NCI-H524 treated with DMSO at 0.1 percent for 48 hours (cell line): ENCODE results near the gene HACD2.

Experiments
- DNase-seq: peaks from one replicate; lab custom pipeline; 2025; lab: John Stamatoyannopoulos, UW

HACD2 gene

DNA sequence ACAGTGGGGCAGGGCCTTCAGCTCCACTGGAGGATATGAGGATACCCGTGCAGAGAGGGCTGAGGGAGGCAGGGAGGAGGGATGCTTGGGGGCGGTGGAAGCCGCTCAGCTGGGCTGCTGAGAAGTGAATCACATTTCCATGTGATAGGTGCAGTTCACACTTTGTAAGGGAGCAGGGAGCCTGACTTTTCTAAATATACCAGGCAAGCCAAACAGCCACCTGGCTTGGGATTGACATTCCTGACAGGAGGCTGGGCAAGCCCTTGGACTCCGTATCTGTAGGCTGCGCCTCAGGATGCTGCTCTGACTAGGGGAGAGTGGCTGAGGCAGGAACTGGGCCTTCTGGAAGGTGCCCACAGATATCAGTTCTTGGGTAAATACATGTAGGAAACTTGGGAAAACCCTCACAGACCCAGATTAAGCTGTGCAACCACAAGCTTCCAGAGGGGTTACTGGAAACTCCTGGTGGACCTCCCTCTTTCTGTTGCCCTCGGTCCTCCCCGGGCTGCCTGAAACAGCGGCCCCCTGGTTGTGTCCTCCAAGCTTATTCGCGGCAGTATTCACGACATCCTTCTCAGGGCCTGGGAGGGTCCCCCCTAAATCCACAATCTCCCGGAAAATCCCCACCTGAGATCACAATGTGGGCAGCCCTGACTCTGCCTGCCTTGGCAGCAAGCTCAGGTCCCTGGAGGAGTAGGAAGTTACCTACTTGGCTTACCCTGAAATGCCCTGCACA, 103.0 kb downstream of the HACD2 start:
- DNase-seq: no peak

GRCh38 chr3:123481071-123481470, 103.8 kb downstream of the HACD2 start:
- DNase-seq: no peak

DNA sequence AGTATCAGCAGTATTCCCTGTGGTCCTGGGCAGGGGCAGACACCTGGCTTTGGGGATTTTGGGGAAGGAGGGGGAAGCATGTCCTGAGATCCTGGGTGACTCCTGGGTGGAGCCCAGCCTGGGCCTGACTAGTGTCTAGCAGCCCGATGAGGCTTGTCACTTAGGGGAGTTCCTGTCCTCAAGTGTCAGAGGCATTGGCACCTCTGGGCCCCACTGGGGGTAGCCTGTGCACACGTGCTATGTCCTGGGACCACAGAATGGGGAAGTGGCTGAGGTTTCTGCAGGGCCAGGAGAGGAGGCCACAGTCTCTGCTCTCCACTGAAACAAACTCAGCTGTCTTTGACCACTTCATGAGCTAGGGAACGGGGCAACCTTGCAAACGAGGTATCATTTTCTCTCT, 104.4 kb downstream of the HACD2 start:
- no peak for DNase-seq

DNA sequence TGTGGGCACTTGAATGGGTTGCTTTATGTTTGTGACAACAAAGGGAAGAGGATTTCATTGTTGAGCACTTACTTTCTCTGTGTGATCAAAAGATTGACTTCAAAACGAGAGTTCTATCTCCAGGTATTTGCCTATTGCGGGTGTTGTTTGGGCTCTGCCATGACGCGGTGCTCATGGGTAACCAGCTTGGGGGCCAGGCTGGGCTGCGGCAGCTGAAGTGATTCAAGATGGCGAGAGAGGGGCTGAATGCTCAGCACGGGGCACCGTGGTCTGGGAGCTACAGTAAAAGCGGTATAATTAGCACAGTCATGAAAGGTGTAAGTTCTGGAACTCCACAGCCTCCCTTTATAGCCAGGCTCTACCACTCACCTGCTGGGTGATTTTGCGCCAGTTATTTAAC, 105.0 kb downstream of the HACD2 start:
- no peak for DNase-seq

DNA sequence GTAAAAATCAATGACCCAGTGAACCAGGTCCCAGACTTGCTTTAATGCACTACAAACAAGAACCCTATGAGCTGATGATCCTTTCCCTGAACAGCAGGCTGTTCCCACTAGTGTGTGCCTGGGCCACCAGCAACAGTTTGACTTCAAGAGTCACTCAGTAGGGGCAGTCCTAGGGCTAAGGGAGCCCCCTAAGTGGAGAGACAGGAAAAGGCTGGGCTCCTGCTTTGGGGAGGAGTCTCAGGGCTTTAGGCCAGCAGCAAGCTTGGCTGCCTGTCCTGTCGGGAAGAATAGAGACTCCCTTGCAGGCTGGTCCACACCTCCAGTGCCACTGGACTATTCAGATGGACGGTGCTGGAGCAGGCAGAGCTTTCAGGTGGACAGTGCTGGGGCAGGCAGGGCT, 106.5 kb downstream of the HACD2 start:
- DNase-seq: no peak

- no peak for DNase-seq
Measured at GRCh38 chr3:123476967-123477750, 107.7 kb downstream of the HACD2 start.

GRCh38 chr3:123475786-123476185, 109.1 kb downstream of the HACD2 start:
- no peak for DNase-seq

DNA sequence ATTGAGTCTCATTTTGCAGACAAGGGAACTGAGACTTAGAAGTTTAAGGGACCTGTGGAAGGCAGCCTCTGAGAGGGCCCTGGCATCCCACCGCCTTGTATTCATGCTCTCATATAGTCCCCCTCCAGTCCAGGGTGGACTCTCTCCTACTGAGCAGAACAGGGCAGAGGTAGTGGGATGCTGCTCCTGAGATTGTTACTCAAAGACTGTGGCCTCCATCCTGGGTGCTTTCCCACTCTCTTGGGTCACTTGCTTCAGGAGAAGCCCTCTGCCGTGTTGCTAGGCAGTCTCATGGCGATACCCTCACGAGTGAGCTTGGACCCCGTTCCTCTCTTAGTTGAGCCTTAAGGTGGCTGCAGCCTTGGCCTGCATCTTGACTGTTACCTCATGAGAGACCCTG, 113.7 kb downstream of the HACD2 start:
- no peak for DNase-seq

DNA sequence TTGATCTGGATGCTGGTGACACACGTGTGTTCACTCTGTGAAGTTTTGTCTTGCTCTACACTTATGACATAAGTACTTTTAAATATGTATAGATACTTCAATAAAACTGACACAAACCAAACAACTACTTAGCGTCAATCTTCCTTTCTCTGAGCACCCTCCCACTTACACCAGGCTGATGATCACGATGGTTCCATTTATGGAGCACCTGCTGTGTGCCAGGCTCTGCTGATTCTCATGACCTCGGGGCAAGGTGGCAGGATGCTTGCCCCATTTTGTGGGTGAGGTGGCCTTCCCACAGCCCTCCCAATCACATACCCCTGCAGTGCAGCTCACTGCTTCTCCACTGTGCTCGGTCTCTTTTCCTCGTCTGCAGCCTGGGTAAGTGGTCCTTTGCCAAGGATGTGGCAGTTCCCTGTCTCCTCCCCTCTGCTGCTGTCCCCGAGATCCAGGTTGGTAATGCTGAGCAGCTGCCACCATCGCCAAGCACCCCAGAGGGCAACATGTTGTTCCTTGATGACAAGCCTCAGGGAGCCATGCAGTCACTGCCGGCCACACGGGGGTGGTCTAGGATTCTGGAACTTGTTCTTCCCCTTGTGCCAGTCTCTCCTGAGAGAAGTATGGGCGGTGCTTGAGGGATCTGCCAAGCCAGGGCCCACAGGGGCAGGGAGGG, 115.4 kb downstream of the HACD2 start:
- DNase-seq: no peak

DNA sequence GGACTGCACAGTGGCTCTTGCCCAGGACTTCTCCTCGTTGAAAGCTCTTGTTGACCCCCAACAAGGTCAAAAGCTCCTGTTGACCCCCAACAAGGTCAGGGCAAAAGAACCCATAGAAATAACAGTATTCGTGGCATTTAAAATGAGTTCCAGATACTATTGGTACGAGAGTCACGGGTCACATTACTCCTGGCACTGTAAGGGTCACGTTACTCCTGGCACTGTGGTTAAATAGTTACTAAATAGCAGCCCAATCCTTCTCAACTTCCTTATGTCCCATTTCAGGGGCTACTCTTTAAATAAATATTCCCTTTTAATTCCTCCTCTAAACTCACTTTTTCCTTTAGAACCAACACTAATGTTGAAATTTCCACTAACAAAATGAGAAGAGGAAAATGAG, 117.8 kb downstream of the HACD2 start:
- DNase-seq: no peak

DNA sequence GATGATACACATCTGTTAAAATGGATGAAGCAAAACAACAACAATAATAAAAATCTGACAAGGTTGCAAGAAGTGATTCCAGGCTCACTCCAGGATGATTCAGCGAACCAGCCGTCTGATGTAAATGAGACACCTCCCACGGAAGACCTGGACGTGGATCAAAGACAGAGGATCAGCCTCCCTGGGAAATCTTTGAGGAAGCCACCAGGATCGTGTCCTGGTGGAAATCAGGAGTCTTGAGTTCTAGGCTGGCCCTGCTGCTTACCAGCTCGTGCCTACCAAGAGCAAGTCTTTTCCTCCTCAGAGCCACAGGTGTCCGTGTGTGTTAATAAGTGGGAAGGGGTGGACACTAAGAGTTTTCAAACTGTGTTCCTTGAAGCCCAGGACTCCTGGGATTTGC, 120.6 kb downstream of the HACD2 start:
- DNase-seq: no peak

DNA sequence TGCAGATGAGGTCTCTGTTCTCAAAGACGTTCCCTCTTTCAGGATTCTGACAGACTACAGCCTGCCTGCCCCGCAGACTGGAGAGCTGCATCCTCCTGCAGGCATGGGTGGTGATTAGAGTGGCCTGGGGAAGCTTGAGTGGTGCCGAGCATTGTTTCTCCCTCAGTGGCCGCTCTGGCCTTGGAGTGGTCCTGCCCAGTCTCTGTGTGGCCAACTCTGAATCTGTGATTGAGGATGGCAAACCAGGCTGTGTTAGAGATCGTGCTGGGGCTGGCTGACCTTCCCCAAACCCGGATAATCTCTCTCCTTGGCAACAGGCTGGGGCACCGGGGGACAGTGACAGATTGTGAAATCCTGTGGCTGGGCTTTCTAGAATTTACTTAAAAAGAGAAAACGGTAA, 125.0 kb downstream of the HACD2 start:
- DNase-seq: no peak

GRCh38 chr3:123458255-123458654, 126.6 kb downstream of the HACD2 start:
- DNase-seq: no peak

- no peak for DNase-seq
Measured at GRCh38 chr3:123457841-123458240, 127.0 kb downstream of the HACD2 start.

- no peak for DNase-seq
Measured at GRCh38 chr3:123453675-123454074, 131.2 kb downstream of the HACD2 start.

- DNase-seq: no peak
Measured at GRCh38 chr3:123451186-123451585, 133.7 kb downstream of the HACD2 start.

DNA sequence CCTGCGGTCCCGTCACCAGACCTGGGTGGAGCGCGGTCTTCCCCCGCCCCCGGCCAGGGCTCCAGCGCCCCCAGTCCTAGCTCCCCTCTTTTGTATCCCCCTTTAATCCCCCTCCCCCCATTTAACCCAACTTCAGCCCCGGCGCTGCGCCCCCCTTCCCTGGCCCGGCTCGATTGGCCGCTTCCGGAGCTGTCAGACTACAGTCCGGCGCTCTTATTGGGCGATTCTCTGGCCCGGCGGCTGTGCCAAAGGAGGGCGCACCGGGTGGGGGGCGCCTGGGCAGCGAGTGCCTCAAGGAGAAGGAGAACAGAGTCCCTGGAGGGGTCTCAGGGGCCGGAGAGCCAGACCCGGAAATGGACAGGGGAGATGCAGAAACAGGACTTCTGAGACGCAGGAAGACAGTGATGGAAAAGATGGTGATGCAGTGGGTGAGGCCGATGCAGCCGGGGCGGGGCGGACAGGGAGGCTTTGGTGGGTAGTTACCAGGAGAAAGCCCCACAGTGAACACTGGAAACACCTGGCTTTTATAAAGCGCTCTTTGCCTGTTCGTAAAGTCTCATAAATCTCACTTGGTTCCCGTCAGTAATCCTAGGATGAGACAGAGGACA, 134.8 kb downstream of the HACD2 start:
- no peak for DNase-seq

GRCh38 chr3:123449102-123449996, 135.5 kb downstream of the HACD2 start:
- DNase-seq: no peak

DNA sequence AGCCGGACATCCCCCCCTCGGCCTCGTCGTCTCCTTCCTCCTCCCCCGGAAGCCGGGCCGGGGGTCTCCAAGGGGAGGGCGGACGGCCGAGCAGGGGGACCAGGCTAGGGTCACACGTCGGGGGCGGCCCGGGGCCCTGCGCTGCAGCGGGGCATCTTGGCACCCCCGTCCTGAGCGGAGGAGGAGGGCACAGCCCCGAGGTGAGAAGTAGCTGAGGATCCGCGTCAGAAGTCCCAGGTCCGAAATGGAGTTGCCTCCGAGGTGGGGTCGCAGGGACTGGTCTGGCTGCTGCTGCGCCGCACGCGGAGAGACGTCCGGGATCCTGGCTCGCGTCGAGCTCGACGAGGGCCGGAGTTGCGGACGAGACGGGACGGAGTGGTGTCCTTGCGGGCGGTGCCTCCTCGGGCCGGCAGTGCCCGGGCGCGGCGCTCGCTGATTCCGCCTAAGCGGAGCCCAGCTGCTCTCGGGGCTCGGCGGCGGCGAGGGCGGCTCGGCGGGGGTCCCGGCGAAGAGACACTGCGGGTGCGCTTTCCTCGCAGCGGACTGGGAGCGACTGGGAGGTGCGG, 136.2 kb downstream of the HACD2 start, which contains the start of gene ADCY5:
Gene ADCY5, minus strand, starts transcription at position 555 of the 566 bp plus-strand sequence. Its CDS starts 545 bp downstream, at position 10.
- no peak for DNase-seq

DNA sequence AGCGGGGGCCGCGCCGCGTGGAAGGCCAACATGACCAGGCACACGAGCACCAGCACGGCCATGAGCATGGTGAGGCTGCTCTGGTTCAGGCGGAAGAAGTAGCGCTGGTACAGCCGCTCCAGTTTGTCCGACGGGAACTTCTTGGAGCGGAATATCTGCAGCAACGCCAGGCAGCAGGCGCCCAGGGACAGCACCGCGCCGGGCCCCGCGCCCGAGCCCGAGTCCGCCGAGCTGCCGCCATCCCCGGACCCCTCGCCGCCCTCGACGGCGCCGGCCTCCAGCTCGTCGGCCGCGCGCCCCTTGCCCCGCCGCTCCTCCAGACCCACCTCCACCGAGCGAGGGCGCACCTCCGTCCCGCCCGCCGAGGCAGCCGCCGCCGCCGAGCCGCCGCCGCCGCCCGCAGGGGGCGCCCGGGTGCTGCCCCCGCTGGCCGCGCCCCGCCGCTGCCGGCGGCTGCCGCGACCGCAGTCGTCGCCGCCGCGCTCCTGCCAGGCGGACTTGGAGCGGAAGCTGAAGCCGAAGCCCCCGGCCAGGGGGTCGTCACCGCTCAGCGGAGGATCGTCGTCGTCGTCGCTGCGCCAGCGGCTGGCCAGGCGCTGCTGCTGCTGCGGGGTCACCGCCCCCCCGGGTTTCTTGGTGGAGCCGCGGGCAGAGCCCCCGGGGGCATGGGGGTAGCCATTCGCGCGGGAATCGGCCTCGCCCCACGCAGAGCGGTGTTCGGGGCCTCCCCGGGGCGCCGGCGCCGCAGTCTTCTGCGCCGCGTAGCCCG, 136.9 kb downstream of the HACD2 start:
- DNase-seq: no peak
